Mononuclear cell (primary cell): ENCODE measurements around the gene GRAP. TPM values are rescaled to one million over a fixed set of nuclear protein-coding genes. Genes with fewer than 3 reads are reported as not detected.
"Not testable (repeated sequence)": the region's sequence is repeated elsewhere in the genome, so short reads cannot be mapped to it uniquely, and the experiment has no call there.

ENCODE experiments used
- H3K27me3 ChIP-seq: 2 replicates; pipeline ENCODE4 v1.6.0; 2011; ENCODE audit warnings: low read length, control low read depth; ENCODE audit not compliant: insufficient read depth
- H3K4me1 ChIP-seq: 2 replicates; pipeline ENCODE4 v1.5.1; 2011; ENCODE audit warnings: mild to moderate bottlenecking, low read length, control low read depth; ENCODE audit not compliant: insufficient read depth
- H3K4me3 ChIP-seq: 2 replicates; pipeline ENCODE4 v1.5.1; 2011; ENCODE audit warnings: mild to moderate bottlenecking, low read length, moderate library complexity
- H3K9me3 ChIP-seq: 2 replicates; pipeline ENCODE4 v1.5.1; 2011; ENCODE audit warnings: low read depth, mild to moderate bottlenecking, control low read depth, low read length
- total RNA-seq: library from RNA; depleted of rRNA; stranded (reverse); fragments of >200 nt; gene quantifications from one replicate; pipeline ENCODE4 v1.2.3, GENCODE V29; 2012

GRAP gene
- total RNA-seq, 1 donor, result 13.5 TPM

- not testable (repeated sequence) for H3K27me3 ChIP-seq, H3K4me1 ChIP-seq, H3K4me3 ChIP-seq, H3K9me3 ChIP-seq
These were observed 18.1 kb downstream of the GRAP start for GRCh38 chr17:19028671-19029070.

- Histone ChIP-seq H3K4me3 (no peak overlapping the region), H3K27me3 (no peaks in the 10 kb centered on the region), H3K9me3 (no peaks in the 10 kb centered on the region), H3K4me1 (no peaks in the 10 kb centered on the region)
These were observed 22.4 kb downstream of the GRAP start for GRCh38 chr17:19024101-19025078.

DNA sequence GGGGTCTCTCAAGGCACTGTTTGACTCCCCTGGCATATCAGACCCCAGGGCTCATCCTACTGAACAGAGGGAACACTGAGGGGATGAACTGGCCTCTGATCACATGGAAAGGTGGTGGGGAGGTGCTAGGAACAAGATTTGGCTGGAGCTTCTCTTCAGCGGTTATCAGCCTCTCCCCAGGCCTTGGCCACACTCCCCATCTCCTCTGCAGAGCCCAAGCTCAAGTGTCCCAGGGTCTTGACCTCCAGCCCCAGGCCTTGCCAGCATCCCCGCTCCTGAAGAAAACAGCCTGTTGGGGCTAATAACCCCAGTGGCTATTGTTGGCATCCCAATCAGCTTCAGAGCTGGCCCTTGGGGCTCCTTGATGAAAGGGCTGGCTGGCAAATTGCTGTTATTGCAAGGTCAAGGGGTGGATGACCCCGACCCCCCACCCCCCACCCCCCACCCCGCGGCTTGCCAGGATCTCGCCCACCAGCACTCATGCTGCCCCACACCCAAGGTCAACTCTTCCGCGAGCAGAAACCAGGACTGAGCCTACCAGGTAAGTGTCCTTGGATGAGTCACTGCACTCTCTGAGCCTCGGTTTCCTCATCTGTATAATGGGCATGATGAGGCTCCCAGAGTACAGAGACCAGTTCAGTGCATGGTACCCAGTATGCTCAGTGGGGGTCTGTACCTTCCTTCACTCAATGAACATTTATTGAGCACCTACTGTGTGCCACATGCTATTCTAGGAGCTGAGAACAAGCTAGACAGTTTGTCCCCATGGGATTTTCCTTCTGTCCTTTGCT lies 23.4 kb downstream of the GRAP start:
- H3K27me3 ChIP-seq, result no peaks in the 10 kb centered on the region
- no peak overlapping the region for H3K4me3 ChIP-seq

GRCh38 chr17:19022747-19023146 lies 24.0 kb downstream of the GRAP start:
- Histone ChIP-seq H3K9me3 (no peaks in the 10 kb centered on the region), H3K4me1 (no peaks in the 10 kb centered on the region), H3K27me3 (no peaks in the 10 kb centered on the region), H3K4me3 (no peak overlapping the region)

More for the DNA sequence above, 23.4 kb downstream of the GRAP start:
- Histone ChIP-seq H3K4me1 (no peaks in the 10 kb centered on the region), H3K9me3 (no peaks in the 10 kb centered on the region)

DNA sequence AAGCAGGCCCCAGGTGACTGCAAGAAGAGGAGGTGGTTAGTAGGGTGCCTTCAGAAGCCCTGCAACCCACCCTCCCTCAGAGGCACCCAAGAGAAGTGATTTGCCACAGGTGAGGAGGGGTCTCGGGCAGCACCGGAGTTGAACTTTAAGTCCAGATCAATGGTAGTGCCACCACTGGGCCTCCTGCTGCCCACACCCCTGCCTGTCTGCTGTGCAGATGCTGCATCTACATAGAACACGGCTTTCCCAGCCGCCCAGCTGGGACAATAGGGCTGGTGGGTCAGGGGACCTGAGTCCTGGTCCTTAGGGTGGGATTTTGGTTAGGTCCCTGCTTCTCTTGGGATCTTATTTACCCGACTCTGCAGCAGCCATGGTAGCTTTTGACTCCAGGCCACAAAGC lies 24.6 kb downstream of the GRAP start:
- Histone ChIP-seq H3K4me1 (no peaks in the 10 kb centered on the region), H3K27me3 (no peaks in the 10 kb centered on the region), H3K9me3 (no peaks in the 10 kb centered on the region), H3K4me3 (no peak overlapping the region)

DNA sequence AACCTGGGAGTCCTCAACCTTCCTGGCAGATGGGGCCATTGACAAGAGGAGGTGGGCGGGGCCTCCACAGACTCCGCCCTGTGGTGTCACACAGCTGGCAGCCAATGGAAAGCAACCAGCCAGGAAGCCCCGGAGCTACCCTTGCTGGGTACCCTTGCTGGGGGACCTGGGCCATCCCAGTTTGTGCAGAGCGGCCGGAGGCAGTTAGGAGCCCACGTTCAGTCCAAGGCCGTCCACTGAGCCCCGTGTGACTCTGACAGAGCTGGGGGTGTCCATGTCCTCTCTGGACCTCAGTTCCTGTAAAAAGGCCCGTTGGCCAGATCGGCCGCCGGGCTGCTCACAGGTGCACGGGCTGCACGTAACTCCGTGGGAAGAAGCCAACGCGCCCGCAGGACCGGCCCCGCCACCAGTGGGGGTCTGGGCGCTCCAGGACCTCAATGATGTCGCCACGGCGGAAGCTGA lies 25.1 kb downstream of the GRAP start:
- no peak overlapping the region for H3K4me3 ChIP-seq
- no peaks in the 10 kb centered on the region for H3K4me1 ChIP-seq
- no peaks in the 10 kb centered on the region for H3K27me3 ChIP-seq
- H3K9me3 ChIP-seq, result no peaks in the 10 kb centered on the region

- H3K4me3 ChIP-seq, H3K27me3 ChIP-seq, H3K4me1 ChIP-seq, H3K9me3 ChIP-seq: not testable (repeated sequence)
These were observed 25.6 kb downstream of the GRAP start for GRCh38 chr17:19021011-19021621.

- Histone ChIP-seq H3K9me3 (no peaks in the 10 kb centered on the region), H3K27me3 (no peaks in the 10 kb centered on the region), H3K4me1 (no peaks in the 10 kb centered on the region), H3K4me3 (no peak overlapping the region)
These were observed 26.7 kb downstream of the GRAP start for GRCh38 chr17:19020016-19020415.

DNA sequence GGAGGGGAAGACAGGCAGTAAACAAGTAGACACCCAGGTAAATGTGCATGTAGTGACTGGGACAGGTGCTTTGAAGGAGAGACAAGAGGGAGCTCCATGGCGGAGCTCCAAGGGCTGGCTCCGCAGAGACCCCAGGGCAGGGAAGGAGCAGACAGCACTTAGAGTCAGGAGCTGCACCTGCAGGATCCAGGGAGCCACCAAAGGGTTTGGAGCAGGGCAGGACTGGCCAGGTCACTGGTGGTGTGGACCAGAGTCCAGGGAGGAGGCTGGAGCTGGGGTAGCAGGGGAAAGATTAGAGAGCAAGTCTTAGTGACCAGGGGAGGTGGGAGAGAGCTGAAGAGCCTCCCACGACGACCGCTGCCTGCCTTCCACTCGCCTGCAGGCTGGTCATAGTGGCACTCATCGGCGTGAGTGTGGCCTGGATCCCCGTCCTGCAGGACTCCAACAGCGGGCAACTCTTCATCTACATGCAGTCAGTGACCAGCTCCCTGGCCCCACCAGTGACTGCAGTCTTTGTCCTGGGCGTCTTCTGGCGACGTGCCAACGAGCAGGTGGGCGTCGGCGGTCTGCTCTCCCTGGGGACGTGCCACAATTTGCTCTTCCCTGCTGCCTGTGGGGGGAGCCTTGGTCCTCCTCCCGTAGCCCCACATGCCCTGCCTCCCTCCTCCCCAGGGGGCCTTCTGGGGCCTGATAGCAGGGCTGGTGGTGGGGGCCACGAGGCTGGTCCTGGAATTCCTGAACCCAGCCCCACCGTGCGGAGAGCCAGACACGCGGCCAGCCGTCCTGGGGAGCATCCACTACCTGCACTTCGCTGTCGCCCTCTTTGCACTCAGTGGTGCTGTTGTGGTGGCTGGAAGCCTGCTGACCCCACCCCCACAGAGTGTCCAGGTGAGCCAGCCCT lies 27.5 kb downstream of the GRAP start:
- H3K27me3 ChIP-seq, result no peaks in the 10 kb centered on the region
- H3K4me3 ChIP-seq, result no peak overlapping the region
- H3K9me3 ChIP-seq, result no peaks in the 10 kb centered on the region
- H3K4me1 ChIP-seq, result no peaks in the 10 kb centered on the region

- Histone ChIP-seq H3K9me3 (no peaks in the 10 kb centered on the region), H3K27me3 (no peaks in the 10 kb centered on the region), H3K4me3 (no peak overlapping the region), H3K4me1 (no peaks in the 10 kb centered on the region)
These were observed 28.2 kb downstream of the GRAP start for GRCh38 chr17:19018600-19018950.

GRCh38 chr17:19017804-19018599 lies 28.8 kb downstream of the GRAP start:
- H3K4me1 ChIP-seq, result no peaks in the 10 kb centered on the region

DNA sequence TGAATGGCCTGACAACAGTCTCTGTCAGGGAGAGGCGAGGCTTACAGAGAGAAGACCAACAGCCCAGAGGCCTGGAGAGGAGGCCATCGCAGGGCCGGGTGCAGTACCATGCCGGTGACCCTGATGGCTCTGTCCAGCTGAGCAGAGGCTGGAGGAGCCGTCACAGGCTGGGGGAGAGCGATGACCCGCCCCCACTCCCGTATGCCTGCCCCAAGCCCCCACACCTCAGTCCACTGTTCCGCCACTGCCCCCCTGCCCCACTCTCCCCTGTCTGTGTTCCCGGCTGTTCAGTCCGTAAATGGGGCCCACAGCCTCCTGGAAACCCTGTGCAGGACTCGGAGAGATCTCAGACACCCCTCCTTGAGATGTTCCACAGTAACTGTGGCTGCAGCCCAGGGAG lies 29.4 kb downstream of the GRAP start:
- no peaks in the 10 kb centered on the region for H3K4me1 ChIP-seq
- H3K27me3 ChIP-seq, result no peaks in the 10 kb centered on the region
- no peak overlapping the region for H3K4me3 ChIP-seq
- H3K9me3 ChIP-seq, result no peaks in the 10 kb centered on the region

More at GRCh38 chr17:19017804-19018599, 28.8 kb downstream of the GRAP start:
- no peak overlapping the region for H3K4me3 ChIP-seq
- H3K9me3 ChIP-seq, result no peaks in the 10 kb centered on the region
- H3K27me3 ChIP-seq, result no peaks in the 10 kb centered on the region

- Histone ChIP-seq H3K4me1 (no peaks in the 10 kb centered on the region), H3K4me3 (no peak overlapping the region), H3K9me3 (no peaks in the 10 kb centered on the region), H3K27me3 (no peaks in the 10 kb centered on the region)
These were observed 29.9 kb downstream of the GRAP start for GRCh38 chr17:19016881-19017280.

- H3K9me3 ChIP-seq, result no peaks in the 10 kb centered on the region
- no peak overlapping the region for H3K4me3 ChIP-seq
- H3K4me1 ChIP-seq, result no peaks in the 10 kb centered on the region
- H3K27me3 ChIP-seq, result no peaks in the 10 kb centered on the region
These were observed 30.5 kb downstream of the GRAP start for GRCh38 chr17:19016297-19016696.
